ENCODE measurements around the gene PDCD11. TPM values are rescaled to one million over a fixed set of nuclear protein-coding genes. Genes with fewer than 3 reads are reported as not detected.

PDCD11 gene
- total and polyA plus RNA-seq, 5 donors from 2014 or later = 7.1 to 26.9 (median 9.5) TPM

GRCh38 chr10:103451831-103452505, 55.5 kb downstream of the PDCD11 start, which contains the start of gene CALHM2:
Gene CALHM2, minus strand, starts transcription at chr10:103452370. Its CDS starts 2,429 bp downstream, at chr10:103449941.
- Mint-ChIP-seq H3K4me1 (peaks cover 0 to 58% (median 38%) of the 10 kb centered on the region in 4 donors), H3K9me3 (peaks cover 0 to 2% (median 0%) of the 10 kb centered on the region in 7 donors), H3K27ac (peak within 1 kb of the TSS; percentile 91 to 96 (median 92)), H3K27me3 (no peaks in the 10 kb centered on the region), H3K4me3 (peak within 1 kb of the TSS; percentile 94 to 99 (median 96)), H3K36me3 (peaks cover 22% of the 10 kb centered on the region)
- peak; percentile 20 to 65 (median 45) for DNase-seq
- Histone ChIP-seq H3K27me3 (ENCODE audit: control insufficient read depth, insufficient read depth, low read length) (no peaks in the 10 kb centered on the region), H3K4me1 (ENCODE audit: control insufficient read depth, insufficient read depth, low read length, poor library complexity, severe bottlenecking) (peaks cover 53% of the 10 kb centered on the region), H3K36me3 (ENCODE audit: control insufficient read depth, insufficient read depth, low read length) (peaks cover 25% of the 10 kb centered on the region), H3K27ac (ENCODE audit: insufficient read depth, low read length, poor library complexity, severe bottlenecking) (peak within 1 kb of the TSS; percentile 58), H3K4me3 (ENCODE audit: low read depth, low read length) (peak within 1 kb of the TSS; percentile 91), H3K9me3 (ENCODE audit: control insufficient read depth in 2 of 2, low read length in 2 of 2) (no peaks in the 10 kb centered on the region)
- ATAC-seq (ENCODE audit: low read depth in 2 of 2) = peak; percentile 70 to 74

- H3K4me1 Mint-ChIP-seq = peaks cover 0 to 54% (median 37%) of the 10 kb centered on the region in 4 donors
- peaks cover 0 to 2% (median 0%) of the 10 kb centered on the region in 7 donors for H3K9me3 Mint-ChIP-seq
- no peaks in the 10 kb centered on the region for H3K27me3 Mint-ChIP-seq
- H3K4me3 ChIP-seq (ENCODE audit: low read depth, low read length) = peak overlapping the region; percentile 91
- H3K4me1 ChIP-seq (ENCODE audit: control insufficient read depth, insufficient read depth, low read length, poor library complexity, severe bottlenecking) = peaks cover 52% of the 10 kb centered on the region
- ATAC-seq (ENCODE audit: low read depth in 2 of 2) = no peak
- peaks cover 18% of the 10 kb centered on the region for H3K36me3 ChIP-seq (ENCODE audit: control insufficient read depth, insufficient read depth, low read length)
- H3K27ac Mint-ChIP-seq = peak overlapping the region; percentile 84 to 92 (median 91)
- DNase-seq = no peak
- H3K36me3 Mint-ChIP-seq = peaks cover 18% of the 10 kb centered on the region
- H3K4me3 Mint-ChIP-seq = peak overlapping the region; percentile 94 to 99 (median 96)
- peak overlapping the region; percentile 58 for H3K27ac ChIP-seq (ENCODE audit: insufficient read depth, low read length, poor library complexity, severe bottlenecking)
- H3K27me3 ChIP-seq (ENCODE audit: control insufficient read depth, insufficient read depth, low read length) = no peaks in the 10 kb centered on the region
- H3K9me3 ChIP-seq (ENCODE audit: control insufficient read depth in 2 of 2, low read length in 2 of 2) = no peaks in the 10 kb centered on the region
These were observed 56.2 kb downstream of the PDCD11 start for GRCh38 chr10:103452506-103453230.

DNA sequence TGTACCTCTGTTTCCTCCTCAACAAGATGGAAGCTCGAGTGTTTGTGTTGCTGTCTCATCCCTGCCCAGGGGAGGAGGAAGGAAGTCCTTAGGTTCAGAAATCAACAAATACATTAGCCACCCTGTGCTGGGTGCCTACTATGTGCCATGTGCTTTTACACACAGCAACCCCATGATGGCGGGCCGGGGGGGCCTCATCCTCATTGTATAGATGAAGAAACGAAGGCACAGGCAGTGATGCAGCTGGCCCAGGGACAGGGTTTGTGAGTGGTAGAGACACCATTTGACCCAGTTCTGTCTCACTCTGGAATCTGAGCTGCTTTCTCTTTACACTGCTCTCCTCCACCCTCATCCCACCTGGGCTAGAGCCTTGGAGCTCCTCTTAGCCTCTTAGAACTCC, 57.6 kb downstream of the PDCD11 start:
- Histone ChIP-seq H3K36me3 (ENCODE audit: control insufficient read depth, insufficient read depth, low read length) (peaks cover 9% of the 10 kb centered on the region), H3K4me3 (ENCODE audit: low read depth, low read length) (no peak overlapping the region), H3K27ac (ENCODE audit: insufficient read depth, low read length, poor library complexity, severe bottlenecking) (no peak overlapping the region), H3K4me1 (ENCODE audit: control insufficient read depth, insufficient read depth, low read length, poor library complexity, severe bottlenecking) (peaks cover 44% of the 10 kb centered on the region), H3K9me3 (ENCODE audit: control insufficient read depth in 2 of 2, low read length in 2 of 2) (no peaks in the 10 kb centered on the region), H3K27me3 (ENCODE audit: control insufficient read depth, insufficient read depth, low read length) (no peaks in the 10 kb centered on the region)
- Mint-ChIP-seq H3K4me3 (peak overlapping the region; percentile 84 to 97 (median 94)), H3K27me3 (no peaks in the 10 kb centered on the region), H3K9me3 (peaks cover 0 to 2% (median 0%) of the 10 kb centered on the region in 7 donors), H3K4me1 (peaks cover 0 to 41% (median 28%) of the 10 kb centered on the region in 4 donors), H3K36me3 (peaks cover 10% of the 10 kb centered on the region), H3K27ac (peak overlapping the region; percentile 32 to 86 (median 85))
- ATAC-seq (ENCODE audit: low read depth in 2 of 2) (no peak), DNase-seq (no peak)

DNA sequence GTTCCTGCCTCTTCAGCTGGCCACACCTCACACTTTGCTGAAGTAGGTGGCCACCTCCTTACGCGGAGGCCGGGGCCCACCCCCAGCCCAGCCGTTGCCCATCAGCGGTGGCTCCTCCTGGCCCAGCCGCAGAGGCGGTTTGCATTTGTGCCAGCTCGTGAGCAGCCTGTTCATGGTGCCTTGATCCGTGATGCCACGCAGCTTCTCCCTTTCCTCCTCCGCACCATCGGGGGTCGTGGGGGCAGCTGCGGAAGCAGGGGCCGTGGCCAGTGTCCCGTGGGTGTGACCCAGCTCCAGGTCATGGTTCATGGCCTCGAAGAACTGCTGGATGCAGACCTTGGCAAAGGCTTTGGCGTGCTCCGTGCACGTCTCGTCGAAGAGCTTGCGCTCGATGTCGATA, 58.8 kb downstream of the PDCD11 start:
- H3K4me3 Mint-ChIP-seq = no peak overlapping the region
- H3K4me3 ChIP-seq (ENCODE audit: low read depth, low read length) = no peak overlapping the region
- H3K27me3 ChIP-seq (ENCODE audit: control insufficient read depth, insufficient read depth, low read length) = no peaks in the 10 kb centered on the region
- no peaks in the 10 kb centered on the region for H3K27me3 Mint-ChIP-seq
- no peak for ATAC-seq (ENCODE audit: low read depth in 2 of 2)
- H3K36me3 Mint-ChIP-seq = no peaks in the 10 kb centered on the region
- no peaks in the 10 kb centered on the region for H3K36me3 ChIP-seq (ENCODE audit: control insufficient read depth, insufficient read depth, low read length)
- H3K4me1 ChIP-seq (ENCODE audit: control insufficient read depth, insufficient read depth, low read length, poor library complexity, severe bottlenecking) = peaks cover 35% of the 10 kb centered on the region
- no peak for DNase-seq
- H3K4me1 Mint-ChIP-seq = peaks cover 0 to 36% (median 16%) of the 10 kb centered on the region in 4 donors
- no peak overlapping the region for H3K27ac ChIP-seq (ENCODE audit: insufficient read depth, low read length, poor library complexity, severe bottlenecking)
- H3K9me3 Mint-ChIP-seq = no peaks in the 10 kb centered on the region
- no peaks in the 10 kb centered on the region for H3K9me3 ChIP-seq (ENCODE audit: control insufficient read depth in 2 of 2, low read length in 2 of 2)
- H3K27ac Mint-ChIP-seq = no peak overlapping the region

- Mint-ChIP-seq H3K4me3 (peak overlapping the region in 2 of 4 donors; percentile 44 to 74), H3K36me3 (no peaks in the 10 kb centered on the region), H3K9me3 (no peaks in the 10 kb centered on the region), H3K27me3 (no peaks in the 10 kb centered on the region), H3K4me1 (peaks cover 0 to 27% (median 10%) of the 10 kb centered on the region in 4 donors), H3K27ac (no peak overlapping the region)
- no peaks in the 10 kb centered on the region for H3K27me3 ChIP-seq (ENCODE audit: control insufficient read depth, insufficient read depth, low read length)
- H3K27ac ChIP-seq (ENCODE audit: insufficient read depth, low read length, poor library complexity, severe bottlenecking) = no peak overlapping the region
- ATAC-seq (ENCODE audit: low read depth in 2 of 2) (no peak), DNase-seq (no peak)
- no peak overlapping the region for H3K4me3 ChIP-seq (ENCODE audit: low read depth, low read length)
- no peaks in the 10 kb centered on the region for H3K9me3 ChIP-seq (ENCODE audit: control insufficient read depth in 2 of 2, low read length in 2 of 2)
- H3K4me1 ChIP-seq (ENCODE audit: control insufficient read depth, insufficient read depth, low read length, poor library complexity, severe bottlenecking) = peaks cover 25% of the 10 kb centered on the region
- H3K36me3 ChIP-seq (ENCODE audit: control insufficient read depth, insufficient read depth, low read length) = no peaks in the 10 kb centered on the region
These were observed 59.7 kb downstream of the PDCD11 start for GRCh38 chr10:103456074-103456660.

DNA sequence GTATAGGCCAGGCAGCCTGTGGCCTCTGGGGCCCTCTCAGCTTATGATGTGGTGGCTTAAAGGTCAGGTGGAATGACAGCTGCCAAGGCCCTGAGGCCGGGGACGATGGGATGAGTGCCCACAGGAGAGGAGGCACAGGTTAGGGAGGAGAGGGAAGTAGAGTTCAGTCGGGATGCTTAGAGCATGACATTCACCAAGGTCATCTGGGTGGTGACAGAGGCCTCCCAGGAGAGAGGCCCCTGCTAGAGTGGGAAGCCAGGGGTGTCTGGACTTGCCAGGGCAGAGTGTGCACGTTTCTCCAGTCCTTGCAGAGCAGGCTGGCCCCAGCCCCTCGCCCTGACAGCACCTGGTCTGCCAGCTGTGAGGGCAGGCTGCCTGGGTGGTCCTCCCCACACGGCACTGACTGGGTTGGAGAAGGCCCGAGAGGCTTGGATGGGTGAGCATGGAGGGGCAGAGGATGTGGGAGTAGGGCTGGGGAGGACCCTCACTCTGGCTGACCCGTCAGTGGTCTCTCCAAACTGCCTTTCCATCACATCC, 60.8 kb downstream of the PDCD11 start:
- peaks cover 0 to 22% (median 9%) of the 10 kb centered on the region in 4 donors for H3K4me1 Mint-ChIP-seq
- H3K27ac Mint-ChIP-seq = peak overlapping the region in 1 of 3 donors; percentile 44
- H3K36me3 Mint-ChIP-seq = no peaks in the 10 kb centered on the region

GRCh38 chr10:103457896-103458583, 61.6 kb downstream of the PDCD11 start:
- H3K4me1 Mint-ChIP-seq = peaks cover 0 to 16% (median 9%) of the 10 kb centered on the region in 4 donors
- no peak for ATAC-seq (ENCODE audit: low read depth in 2 of 2)
- Histone ChIP-seq H3K36me3 (ENCODE audit: control insufficient read depth, insufficient read depth, low read length) (no peaks in the 10 kb centered on the region), H3K27ac (ENCODE audit: insufficient read depth, low read length, poor library complexity, severe bottlenecking) (no peak overlapping the region), H3K27me3 (ENCODE audit: control insufficient read depth, insufficient read depth, low read length) (no peaks in the 10 kb centered on the region), H3K4me3 (ENCODE audit: low read depth, low read length) (no peak overlapping the region), H3K4me1 (ENCODE audit: control insufficient read depth, insufficient read depth, low read length, poor library complexity, severe bottlenecking) (peaks cover 14% of the 10 kb centered on the region), H3K9me3 (ENCODE audit: control insufficient read depth in 2 of 2, low read length in 2 of 2) (no peaks in the 10 kb centered on the region)
- no peak overlapping the region for H3K4me3 Mint-ChIP-seq
- H3K36me3 Mint-ChIP-seq = no peaks in the 10 kb centered on the region
- no peak for DNase-seq
- H3K9me3 Mint-ChIP-seq = no peaks in the 10 kb centered on the region
- H3K27ac Mint-ChIP-seq = no peak overlapping the region
- H3K27me3 Mint-ChIP-seq = no peaks in the 10 kb centered on the region

More for the DNA sequence above, 60.8 kb downstream of the PDCD11 start:
- H3K9me3 ChIP-seq (ENCODE audit: control insufficient read depth in 2 of 2, low read length in 2 of 2) = no peaks in the 10 kb centered on the region
- no peak for ATAC-seq (ENCODE audit: low read depth in 2 of 2)
- H3K27me3 ChIP-seq (ENCODE audit: control insufficient read depth, insufficient read depth, low read length) = no peaks in the 10 kb centered on the region
- H3K4me1 ChIP-seq (ENCODE audit: control insufficient read depth, insufficient read depth, low read length, poor library complexity, severe bottlenecking) = peaks cover 21% of the 10 kb centered on the region
- no peaks in the 10 kb centered on the region for H3K9me3 Mint-ChIP-seq
- no peak overlapping the region for H3K27ac ChIP-seq (ENCODE audit: insufficient read depth, low read length, poor library complexity, severe bottlenecking)
- no peak for DNase-seq
- H3K36me3 ChIP-seq (ENCODE audit: control insufficient read depth, insufficient read depth, low read length) = no peaks in the 10 kb centered on the region
- no peak overlapping the region for H3K4me3 ChIP-seq (ENCODE audit: low read depth, low read length)
- no peaks in the 10 kb centered on the region for H3K27me3 Mint-ChIP-seq
- peak overlapping the region in 1 of 4 donors; percentile 47 for H3K4me3 Mint-ChIP-seq

Data from CD4-positive, CD25-positive, alpha-beta regulatory T cell (primary cell).